Activated CD8-positive, alpha-beta memory T cell treated with anti-CD3 and anti-CD28 coated beads, Interleukin-2, amount 50 U/mL, for 4 hours (primary cell): Measurements from ENCODE around the gene SH3RF3.
A peak's percentile ranks its signal among the peaks of the same experiment; 100 is the strongest.

Experiments
- DNase-seq: peaks from one replicate; pipeline ENCODE4 v3.0.0-alpha.2; 2020

The SH3RF3 gene

DNA sequence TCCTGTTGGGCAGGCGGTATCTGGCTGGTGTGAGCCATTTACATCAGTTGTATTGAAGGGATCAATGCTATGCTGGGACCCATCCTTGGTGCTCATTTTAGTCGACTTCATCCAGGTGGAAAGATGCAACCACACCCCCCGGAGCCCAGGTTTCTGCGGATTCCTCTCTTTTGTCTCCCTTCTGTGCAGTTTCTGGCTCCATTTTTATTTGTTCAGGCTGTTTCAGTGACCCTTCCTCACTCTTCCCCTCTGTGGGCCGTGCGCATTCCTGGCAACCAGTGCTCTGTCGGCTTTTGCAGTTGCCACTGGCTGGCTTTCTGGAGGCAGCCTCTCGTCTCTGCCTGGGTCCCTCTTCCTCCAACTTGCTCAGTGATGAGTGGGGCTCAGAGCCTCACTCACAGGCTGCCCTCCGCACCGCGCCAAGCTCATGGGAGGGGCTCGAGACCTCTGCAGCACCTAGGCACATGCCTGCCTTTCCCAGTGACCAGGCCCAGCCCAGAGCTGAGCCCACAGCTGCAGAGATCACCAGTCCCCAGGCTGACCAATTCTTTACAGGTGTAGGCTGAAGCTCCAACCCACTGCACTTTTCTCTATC, 12.1 kb downstream of the SH3RF3 start:
- DNase-seq = no peak

GRCh38 chr2:109141727-109142283, 12.8 kb downstream of the SH3RF3 start:
- no peak for DNase-seq

DNA sequence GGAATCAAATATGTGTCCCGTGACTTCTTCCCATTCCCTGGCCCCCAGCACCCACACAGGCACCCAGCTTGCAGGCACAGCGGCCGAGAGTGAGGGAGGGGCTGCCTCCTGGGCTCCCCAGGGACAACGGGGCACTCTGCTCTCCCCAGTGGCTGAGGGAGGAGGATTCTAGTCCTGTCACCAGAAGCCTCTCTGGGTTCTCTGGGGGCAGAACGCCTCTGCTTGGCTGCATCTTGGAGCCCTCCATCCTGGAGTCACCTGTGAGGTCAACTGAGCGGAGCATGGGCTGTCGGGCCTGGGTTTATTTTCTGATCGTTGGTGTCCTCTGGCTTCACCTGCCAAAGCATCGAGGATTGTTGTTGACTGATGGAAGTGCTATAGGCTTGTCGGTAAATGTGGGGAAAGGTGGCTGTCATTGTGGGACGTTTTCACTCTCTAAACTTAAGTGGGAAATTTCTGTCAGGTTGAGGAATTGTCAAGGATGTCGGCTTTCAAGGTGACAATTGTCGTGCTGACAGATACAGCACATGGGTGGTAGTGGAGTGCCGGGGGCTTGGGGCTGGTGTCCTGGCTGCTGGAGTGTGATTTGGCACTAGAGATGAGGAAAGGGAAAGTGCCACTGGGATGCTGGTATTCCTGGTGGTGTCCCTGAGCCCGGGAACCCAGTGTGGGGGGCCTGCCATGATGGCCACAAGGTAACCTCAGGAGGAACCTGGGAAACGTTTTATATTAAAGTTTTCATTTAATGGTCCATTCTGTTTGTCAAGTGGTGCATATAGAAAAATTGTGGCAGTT, 13.6 kb downstream of the SH3RF3 start:
- DNase-seq = no peak

- DNase-seq = peak; percentile 29
Measured at GRCh38 chr2:109143214-109144187, 14.5 kb downstream of the SH3RF3 start.

GRCh38 chr2:109144271-109144670, 15.3 kb downstream of the SH3RF3 start:
- no peak for DNase-seq

- DNase-seq = no peak
Measured at GRCh38 chr2:109144721-109145120, 15.7 kb downstream of the SH3RF3 start.

GRCh38 chr2:109145286-109145685, 16.3 kb downstream of the SH3RF3 start:
- no peak for DNase-seq

DNA sequence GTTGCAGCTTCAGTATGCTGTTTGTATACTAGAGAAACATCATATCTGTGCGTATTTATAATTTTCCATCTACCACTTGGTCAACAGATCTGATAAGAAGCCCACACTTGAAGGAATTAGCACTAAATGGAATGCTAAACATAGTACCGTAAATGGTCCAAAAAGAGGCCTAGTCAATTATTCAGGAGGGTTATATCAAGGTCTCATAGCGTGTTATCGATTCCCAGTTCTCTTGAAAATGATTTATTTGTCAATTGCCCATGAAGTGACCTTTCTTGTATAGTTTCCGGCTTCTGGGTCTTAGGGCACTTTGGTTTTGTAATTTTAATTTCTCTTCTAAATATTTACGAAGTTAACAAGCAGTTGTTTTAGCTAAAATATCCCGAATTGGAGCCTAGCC, 18.4 kb downstream of the SH3RF3 start:
- no peak for DNase-seq

DNA sequence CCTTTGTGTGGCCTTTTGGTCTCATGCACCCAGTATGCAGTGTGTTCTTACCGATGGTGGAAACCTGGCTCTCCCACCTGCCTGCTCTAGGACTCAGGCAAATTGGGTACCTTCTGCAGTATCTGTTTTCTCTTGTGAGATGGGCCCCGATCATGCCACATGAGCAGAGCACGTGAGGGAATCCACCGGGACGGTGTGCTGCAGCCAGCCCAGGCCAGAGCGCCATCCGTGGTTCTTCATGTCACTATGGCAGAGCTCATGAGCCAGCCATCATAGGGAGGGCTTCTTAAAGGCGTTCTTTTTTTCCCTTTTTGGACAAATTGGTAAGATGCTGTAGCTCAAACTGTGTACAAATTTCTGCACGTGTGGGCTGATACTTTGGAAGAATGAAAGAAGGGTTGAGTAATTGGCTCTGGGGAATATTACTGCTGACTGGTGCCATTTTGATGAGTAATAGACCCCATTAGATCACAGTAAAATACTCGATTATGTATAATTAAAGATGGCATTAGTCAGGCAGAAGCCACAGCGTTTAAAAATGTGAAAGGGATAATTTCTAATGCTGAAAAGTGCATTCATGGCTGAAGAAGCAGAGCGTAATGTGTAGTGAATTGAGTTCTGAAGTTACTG, 19.2 kb downstream of the SH3RF3 start:
- DNase-seq = no peak

DNA sequence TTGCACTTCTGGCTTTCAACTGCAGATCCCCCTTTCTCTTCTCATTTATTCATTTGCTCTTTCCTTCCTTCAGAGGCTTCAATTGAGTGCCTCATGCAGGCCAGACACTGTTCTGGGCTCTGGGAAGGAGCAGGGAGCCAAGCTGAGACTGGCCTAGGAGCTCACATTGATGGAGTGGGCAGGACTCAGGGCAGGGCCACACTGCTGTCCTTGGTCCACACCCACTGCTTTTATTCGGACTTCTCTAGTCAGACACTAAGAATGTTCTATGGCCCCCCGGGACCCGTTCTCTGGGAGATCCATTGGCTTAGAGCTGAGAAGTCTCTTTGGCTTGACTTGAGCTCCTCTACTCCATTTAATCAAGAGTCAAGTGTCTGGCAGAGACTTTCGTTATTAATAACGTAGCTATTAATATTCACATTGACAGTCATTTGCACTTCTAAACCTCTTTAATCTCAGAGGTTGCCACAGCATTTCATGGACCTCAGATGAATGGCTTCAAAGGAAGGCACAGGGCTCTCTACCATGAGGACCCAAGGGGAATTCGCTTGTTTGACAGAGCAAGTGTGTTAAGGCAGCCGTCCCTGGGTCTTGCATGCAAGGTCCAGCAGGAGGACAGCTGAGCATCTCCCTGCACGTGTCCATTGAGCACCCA, 20.1 kb downstream of the SH3RF3 start:
- DNase-seq = no peak

DNA sequence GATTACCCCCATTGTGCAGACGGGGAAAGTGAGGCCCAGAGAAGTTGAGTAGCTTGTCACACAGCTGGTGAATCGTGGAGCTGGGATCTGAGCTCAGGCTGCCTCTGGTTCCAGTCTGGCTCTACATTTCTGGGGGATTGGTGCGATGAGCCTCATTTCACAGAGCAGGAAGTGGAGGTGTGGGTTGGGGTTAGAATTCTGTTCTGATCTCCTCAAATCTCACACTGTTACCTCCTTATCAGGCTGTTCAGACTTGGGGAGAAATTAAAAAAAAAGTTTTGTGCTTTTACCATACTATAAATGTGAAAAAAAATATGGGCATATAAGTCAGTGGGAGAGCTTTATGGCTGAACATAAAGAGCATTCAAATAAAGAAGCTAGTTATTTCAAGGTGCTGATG, 21.6 kb downstream of the SH3RF3 start:
- DNase-seq = no peak

DNA sequence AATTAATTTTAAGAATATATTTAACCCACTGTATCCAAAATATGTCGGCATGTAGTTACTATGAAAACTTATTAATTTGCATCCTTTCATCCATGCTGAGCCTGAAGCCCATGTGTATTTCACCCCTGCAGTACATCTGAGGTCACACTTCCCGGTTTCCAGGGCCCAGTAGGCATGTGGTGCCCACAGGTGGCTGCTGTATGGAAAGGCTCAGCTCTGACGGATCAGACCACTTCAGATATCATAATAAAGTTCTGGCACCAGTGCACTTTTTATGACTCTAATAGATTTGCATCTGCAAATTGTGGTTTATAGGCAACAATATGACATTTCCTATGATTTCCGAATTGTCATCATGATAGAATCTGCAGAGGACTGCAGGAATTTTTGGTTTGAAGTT, 22.5 kb downstream of the SH3RF3 start:
- no peak for DNase-seq

DNA sequence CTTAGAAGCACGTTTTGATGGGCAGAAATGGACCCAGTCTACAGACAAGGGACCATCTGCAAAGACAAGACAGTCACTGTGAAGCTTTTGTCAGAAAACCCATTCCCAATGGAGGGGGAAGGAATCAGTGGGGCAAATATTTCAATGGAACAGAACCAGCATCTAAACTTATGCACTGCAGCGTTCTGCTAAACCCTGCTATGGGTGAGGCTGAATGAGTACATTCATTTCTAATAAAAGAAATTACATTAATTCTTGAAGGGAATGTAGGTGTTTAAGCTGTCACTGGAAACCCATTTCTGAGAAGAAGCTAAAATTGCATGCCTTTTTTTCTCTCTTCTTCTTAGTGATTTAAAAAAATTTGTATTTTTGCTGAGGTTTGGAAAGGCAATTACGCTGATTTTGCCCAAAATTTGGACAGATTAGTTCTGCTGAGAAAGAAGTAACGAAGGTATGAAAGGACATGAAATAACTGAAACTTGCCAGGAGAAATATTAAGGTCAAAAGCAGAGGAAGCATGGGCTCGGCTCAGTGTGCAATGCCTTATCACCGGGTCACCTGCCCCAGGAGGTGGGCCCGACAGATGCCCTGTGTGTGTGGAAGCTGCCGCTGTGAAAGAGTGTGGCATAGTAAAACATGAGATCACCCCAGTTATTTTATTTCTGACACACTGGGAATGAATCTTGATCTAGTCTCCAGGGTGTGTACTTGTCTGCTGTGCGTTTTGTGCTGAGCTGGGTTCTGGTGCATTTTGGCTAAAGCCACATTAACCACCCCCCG, 24.2 kb downstream of the SH3RF3 start:
- no peak for DNase-seq

DNA sequence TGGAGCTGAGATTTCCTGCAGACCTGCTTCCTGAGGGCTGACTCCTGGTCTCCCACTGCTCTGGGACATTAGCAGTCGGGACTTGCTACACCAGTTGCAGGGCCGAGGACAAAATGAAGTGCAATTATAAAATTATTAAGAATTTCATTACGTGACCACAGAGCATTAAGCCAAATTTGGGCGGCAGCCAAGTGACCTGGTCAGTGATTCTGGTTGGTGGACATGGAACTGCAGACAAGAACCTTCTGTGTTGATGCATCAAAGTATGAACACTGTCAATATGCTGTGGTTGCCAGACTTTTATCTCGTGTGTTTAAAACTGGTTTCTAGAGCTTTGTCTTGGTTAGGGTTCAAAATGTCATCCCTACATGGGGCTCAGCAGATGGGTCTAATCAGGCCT, 24.8 kb downstream of the SH3RF3 start:
- DNase-seq = no peak

GRCh38 chr2:109154226-109154625, 25.2 kb downstream of the SH3RF3 start:
- DNase-seq = no peak

- DNase-seq = no peak
Measured at GRCh38 chr2:109155553-109156451, 26.8 kb downstream of the SH3RF3 start.

DNA sequence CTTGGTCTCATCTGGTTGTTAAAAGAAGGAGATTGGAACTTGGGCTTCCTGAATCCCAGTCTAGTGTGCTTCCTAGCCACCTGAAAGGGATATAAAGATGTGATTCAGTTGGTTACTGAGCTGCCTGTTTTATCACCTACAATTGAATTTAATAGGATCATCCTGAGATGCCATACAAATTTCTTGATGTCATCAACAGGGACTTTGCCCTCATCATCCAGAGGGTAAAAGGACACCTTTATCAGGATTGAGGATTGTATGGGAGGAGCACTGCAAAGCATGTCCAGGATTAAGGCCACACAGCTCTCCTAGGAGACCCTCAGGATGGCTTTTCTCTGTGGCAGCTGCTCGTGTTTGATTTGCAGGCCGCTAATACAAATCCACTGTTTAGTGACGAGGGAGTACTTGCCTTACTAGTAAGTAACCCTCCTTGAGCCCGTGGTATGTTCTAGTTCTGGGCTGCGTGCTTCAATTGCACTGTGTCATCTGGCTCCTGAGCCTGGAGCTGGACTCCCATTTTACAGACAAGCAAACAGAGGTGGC, 28.6 kb downstream of the SH3RF3 start:
- DNase-seq = no peak

DNA sequence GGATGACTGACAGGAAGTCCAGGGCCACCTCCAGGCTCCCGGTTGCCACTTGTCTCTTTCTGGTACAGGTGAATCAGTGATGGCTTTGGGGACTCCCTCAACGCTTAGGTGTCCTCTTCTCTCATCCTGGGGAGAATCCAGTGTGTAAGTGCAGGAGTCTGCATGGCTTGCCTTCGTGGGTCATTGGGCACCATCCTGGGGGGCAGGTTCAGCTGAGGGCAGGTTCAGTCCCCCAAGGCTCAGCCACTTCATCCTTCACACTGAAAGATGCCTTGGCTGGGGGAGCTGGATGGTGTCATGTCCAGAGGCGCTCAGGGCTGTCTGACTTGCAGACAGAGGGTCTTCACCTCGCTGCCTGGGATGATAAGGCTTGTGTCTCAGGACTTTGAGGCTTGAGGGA, 29.2 kb downstream of the SH3RF3 start:
- no peak for DNase-seq

- DNase-seq = no peak
Measured at GRCh38 chr2:109159096-109159495, 30.1 kb downstream of the SH3RF3 start.
